ENCODE results near the gene LRRC57. TPM values are rescaled to one million over a fixed set of nuclear protein-coding genes. Genes with fewer than 3 reads are reported as not detected.

The LRRC57 gene
- total and polyA plus RNA-seq, 2 of the 13 experiments (the other 11 are each of a cell fraction or from before 2014, with no cell fraction given) = 5.8 to 14.8 TPM

DNA sequence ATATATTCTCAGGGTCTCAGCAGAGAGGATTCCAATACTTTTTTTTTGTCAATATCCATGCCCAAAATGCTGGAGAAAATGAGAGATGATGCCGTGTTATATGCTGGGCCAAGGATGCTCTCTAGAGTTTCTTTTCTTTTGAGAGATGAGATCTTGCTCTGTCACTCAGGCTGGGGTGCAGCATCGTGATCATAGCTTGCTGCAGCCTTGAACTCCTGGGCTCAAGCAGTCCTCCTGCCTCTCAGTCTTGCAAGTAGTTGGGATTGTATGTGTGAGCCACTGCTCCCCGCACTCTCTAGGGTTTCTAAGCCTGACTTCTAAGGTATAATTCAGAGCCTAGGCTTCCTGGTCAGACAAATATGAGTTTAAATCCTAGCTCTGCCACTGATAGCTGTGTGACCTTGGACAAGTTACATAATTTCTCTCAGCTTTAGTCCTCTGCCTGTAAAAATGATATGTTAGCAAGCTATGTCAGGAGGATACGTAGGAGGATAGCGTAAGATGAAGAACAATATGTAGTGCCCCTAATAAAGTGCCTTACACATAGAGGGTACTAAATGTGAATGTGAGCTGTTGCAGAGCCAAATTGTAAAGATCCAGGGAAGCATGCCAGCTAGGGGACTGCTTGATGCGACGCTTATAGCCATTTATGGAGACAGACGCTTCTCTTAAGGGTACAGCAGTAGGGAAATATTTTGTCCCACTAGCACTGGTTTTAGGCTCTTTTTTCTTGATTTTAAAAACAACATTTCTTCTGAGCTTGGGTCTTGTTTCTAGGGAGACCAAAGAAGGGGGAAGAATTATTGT, 34.2 kb upstream of the LRRC57 start:
- WGBS (ENCODE audit: low lambda C conversion rate) = 93% methylated on average over 8 of the region's 8 CpGs
- ChIA-PET CTCF (ENCODE audit: low intra/inter-chr PET ratio, low total read pairs) (no interaction called here), POLR2A (interaction anchor here (2.0 kb wide), 1 partner anchor 8 kb away, joined by 8 read pairs; the partner anchor contains the start of gene STARD9)

DNA sequence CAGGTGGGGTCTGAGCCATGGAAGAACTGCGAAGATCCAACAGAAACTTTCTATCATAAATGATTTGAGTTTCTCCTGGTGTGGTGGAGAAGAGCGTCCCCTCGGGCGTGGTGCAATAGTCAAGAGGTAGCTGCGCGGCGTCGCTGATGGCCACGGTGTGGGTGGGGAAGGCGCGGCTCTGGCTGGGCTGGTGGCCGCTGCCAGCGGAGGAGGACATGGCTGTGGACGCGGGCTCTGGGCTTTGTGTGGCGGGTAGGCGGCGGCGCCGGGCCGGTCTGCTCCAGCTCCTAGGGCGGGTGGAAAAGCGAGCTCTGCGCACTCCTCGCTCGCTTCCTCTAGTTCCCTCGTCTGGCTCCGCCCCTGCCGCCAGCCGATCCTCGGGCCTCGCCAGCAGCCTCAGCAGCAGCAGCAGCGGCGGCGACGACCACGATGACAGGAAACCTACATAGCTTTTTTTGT, 32.7 kb upstream of the LRRC57 start:
- DNase-seq (ENCODE audit: low spot score) = peak; percentile 62
- Histone ChIP-seq H3K36me3 (replicated peaks in 1 of 2; ENCODE audit: control insufficient read depth in 1 of 2, insufficient read depth in 2 of 2, low read length in 2 of 2) (peaks cover 0 to 2% of the 10 kb centered on the region in 2 experiments; a peak in 1 of 5 replicates), H3K27me3 (ENCODE audit: control insufficient read depth in 1 of 2, insufficient read depth in 2 of 2, low read length in 2 of 2) (no peaks in the 10 kb centered on the region), H3K79me2 (ENCODE audit: insufficient read depth, low read length) (peaks cover 2% of the 10 kb centered on the region), H3K9me3 (ENCODE audit: low read length) (no peaks in the 10 kb centered on the region), H3K4me2 (ENCODE audit: low read depth, low read length) (peak overlapping the region; percentile 79), H3K27ac (ENCODE audit: extremely low read length, insufficient read depth, low read length) (no peak overlapping the region), H2AFZ (ENCODE audit: low read length) (no peak overlapping the region), H3K4me1 (ENCODE audit: insufficient read depth, low read length) (peaks cover 53% of the 10 kb centered on the region), H3K9ac (ENCODE audit: insufficient read depth, low read depth, low read length) (peak overlapping the region; percentile 40), H3K4me3 (replicated peaks in 1 of 3; ENCODE audit: insufficient read depth in 1 of 3, low read depth in 2 of 3, low read length in 3 of 3) (peak overlapping the region; percentile 48 to 68 (median 58)), H4K20me1 (ENCODE audit: insufficient read depth, low read length) (no peaks in the 10 kb centered on the region)
- no TSS peak for BruUV-seq (replicated peaks)
- in situ Hi-C loops (cut with HindIII; ENCODE audit: extremely low pct_ligation_motif_present, low pct_unique_long_range_greater_than_20kb) (no loop called here), intact Hi-C loops (cut with micrococcal nuclease; ENCODE audit: unreplicated experiment) (no loop called here)
- ChIA-PET POLR2A (interaction anchor here (1.0 to 1.8 kb wide), 3 partner anchors 10 to 86 kb away, joined by 6 to 9 read pairs (median 7); partner anchors contain the start of gene SNAP23), CTCF (ENCODE audit: low intra/inter-chr PET ratio, low total read pairs) (no interaction called here)
- 10% methylated on average over 16 of the region's 37 CpGs for WGBS (ENCODE audit: low lambda C conversion rate)
- ATAC-seq = peak; percentile 99
- no peak for FAIRE-seq
- TF ChIP-seq, protein P1, sequence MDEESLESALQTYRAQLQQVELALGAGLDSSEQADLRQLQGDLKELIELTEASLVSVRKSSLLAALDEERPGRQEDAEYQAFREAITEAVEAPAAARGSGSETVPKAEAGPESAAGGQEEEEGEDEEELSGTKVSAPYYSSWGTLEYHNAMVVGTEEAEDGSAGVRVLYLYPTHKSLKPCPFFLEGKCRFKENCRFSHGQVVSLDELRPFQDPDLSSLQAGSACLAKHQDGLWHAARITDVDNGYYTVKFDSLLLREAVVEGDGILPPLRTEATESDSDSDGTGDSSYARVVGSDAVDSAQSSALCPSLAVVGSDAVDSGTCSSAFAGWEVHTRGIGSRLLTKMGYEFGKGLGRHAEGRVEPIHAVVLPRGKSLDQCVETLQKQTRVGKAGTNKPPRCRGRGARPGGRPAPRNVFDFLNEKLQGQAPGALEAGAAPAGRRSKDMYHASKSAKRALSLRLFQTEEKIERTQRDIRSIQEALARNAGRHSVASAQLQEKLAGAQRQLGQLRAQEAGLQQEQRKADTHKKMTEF (CRISPR knock-in tag; IDR thresholded peaks at IDR 0.05) = peak; percentile 34; the same call in 1 of the 2 replicates
- TF ChIP-seq ZFP37 (CRISPR knock-in tag; IDR thresholded peaks at IDR 0.05; ENCODE audit: borderline replicate concordance) = no peak
- TF ChIP-seq TEAD3 (CRISPR knock-in tag; optimal IDR thresholded peaks at IDR 0.05; ENCODE audit: borderline replicate concordance) = peak; percentile 11
- TF ChIP-seq RARA (CRISPR knock-in tag; IDR thresholded peaks at IDR 0.05) = no peak
- TF ChIP-seq, protein P2, sequence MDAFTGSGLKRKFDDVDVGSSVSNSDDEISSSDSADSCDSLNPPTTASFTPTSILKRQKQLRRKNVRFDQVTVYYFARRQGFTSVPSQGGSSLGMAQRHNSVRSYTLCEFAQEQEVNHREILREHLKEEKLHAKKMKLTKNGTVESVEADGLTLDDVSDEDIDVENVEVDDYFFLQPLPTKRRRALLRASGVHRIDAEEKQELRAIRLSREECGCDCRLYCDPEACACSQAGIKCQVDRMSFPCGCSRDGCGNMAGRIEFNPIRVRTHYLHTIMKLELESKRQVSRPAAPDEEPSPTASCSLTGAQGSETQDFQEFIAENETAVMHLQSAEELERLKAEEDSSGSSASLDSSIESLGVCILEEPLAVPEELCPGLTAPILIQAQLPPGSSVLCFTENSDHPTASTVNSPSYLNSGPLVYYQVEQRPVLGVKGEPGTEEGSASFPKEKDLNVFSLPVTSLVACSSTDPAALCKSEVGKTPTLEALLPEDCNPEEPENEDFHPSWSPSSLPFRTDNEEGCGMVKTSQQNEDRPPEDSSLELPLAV (CRISPR knock-in tag; conservative IDR thresholded peaks at IDR 0.05; ENCODE audit: low read depth) = no peak
- no peak for TF ChIP-seq ZNF136 (CRISPR knock-in tag; IDR thresholded peaks at IDR 0.05; ENCODE audit: low read depth)
- TF ChIP-seq NFKBIZ (CRISPR knock-in tag; IDR thresholded peaks at IDR 0.05) = no peak
- no peak for TF ChIP-seq ZNF709 (CRISPR knock-in tag; IDR thresholded peaks at IDR 0.05)
- peak; percentile 70; the same call in 1 of the 2 replicates for TF ChIP-seq ZNF788 (CRISPR knock-in tag; IDR thresholded peaks at IDR 0.05; ENCODE audit: borderline replicate concordance)
- no peak for TF ChIP-seq SCMH1 (CRISPR knock-in tag; IDR thresholded peaks at IDR 0.05; ENCODE audit: borderline replicate concordance)

More for the DNA sequence above, 34.2 kb upstream of the LRRC57 start:
- H3K79me2 ChIP-seq (ENCODE audit: insufficient read depth, low read length) = peaks cover 2% of the 10 kb centered on the region
- H3K27me3 ChIP-seq (ENCODE audit: control insufficient read depth in 1 of 2, insufficient read depth in 2 of 2, low read length in 2 of 2) = no peaks in the 10 kb centered on the region
- ATAC-seq (no peak), FAIRE-seq (no peak), DNase-seq (ENCODE audit: low spot score) (no peak)
- no peak overlapping the region for H3K27ac ChIP-seq (ENCODE audit: extremely low read length, insufficient read depth, low read length)
- no peak overlapping the region for H3K4me2 ChIP-seq (ENCODE audit: low read depth, low read length)
- in situ Hi-C loops (cut with HindIII; ENCODE audit: extremely low pct_ligation_motif_present, low pct_unique_long_range_greater_than_20kb) = no loop called here
- H3K9me3 ChIP-seq (ENCODE audit: low read length) = no peaks in the 10 kb centered on the region
- no peaks in the 10 kb centered on the region for H4K20me1 ChIP-seq (ENCODE audit: insufficient read depth, low read length)
- no peak overlapping the region for H2AFZ ChIP-seq (ENCODE audit: low read length)
- no peak overlapping the region for H3K9ac ChIP-seq (ENCODE audit: insufficient read depth, low read depth, low read length)
- H3K4me1 ChIP-seq (ENCODE audit: insufficient read depth, low read length) = peaks cover 42% of the 10 kb centered on the region
- H3K4me3 ChIP-seq (replicated peaks in 1 of 3; ENCODE audit: insufficient read depth in 1 of 3, low read depth in 2 of 3, low read length in 3 of 3) = no peak overlapping the region
- H3K36me3 ChIP-seq (replicated peaks in 1 of 2; ENCODE audit: control insufficient read depth in 1 of 2, insufficient read depth in 2 of 2, low read length in 2 of 2) = peaks cover 0 to 2% of the 10 kb centered on the region in 2 experiments; a peak in 1 of 5 replicates
- intact Hi-C loops (cut with micrococcal nuclease; ENCODE audit: unreplicated experiment) = no loop called here
- no TSS peak for BruUV-seq (replicated peaks)
- TF ChIP-seq, protein P3, sequence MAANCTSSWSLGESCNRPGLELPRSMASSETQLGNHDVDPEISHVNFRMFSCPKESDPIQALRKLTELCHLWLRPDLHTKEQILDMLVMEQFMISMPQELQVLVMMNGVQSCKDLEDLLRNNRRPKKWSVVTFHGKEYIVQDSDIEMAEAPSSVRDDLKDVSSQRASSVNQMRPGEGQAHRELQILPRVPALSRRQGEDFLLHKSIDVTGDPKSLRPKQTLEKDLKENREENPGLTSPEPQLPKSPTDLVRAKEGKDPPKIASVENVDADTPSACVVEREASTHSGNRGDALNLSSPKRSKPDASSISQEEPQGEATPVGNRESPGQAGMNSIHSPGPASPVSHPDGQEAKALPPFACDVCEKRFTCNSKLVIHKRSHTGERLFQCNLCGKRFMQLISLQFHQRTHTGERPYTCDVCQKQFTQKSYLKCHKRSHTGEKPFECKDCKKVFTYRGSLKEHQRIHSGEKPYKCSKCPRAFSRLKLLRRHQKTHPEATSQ (CRISPR knock-in tag; IDR thresholded peaks at IDR 0.05; ENCODE audit: borderline replicate concordance) = no peak
- TF ChIP-seq KAT8 (CRISPR knock-in tag; IDR thresholded peaks at IDR 0.05) = no peak
- no peak for TF ChIP-seq SETDB1 (CRISPR knock-in tag; IDR thresholded peaks at IDR 0.05; ENCODE audit: borderline replicate concordance)

Measured in HepG2 (cell line).